DMS53 treated with DMSO at 0.1 percent for 48 hours (cell line): ENCODE results near the gene TNFSF13B.
A peak's percentile ranks its signal among the peaks of the same experiment; 100 is the strongest.
"Not testable (repeated sequence)": the region's sequence is repeated elsewhere in the genome, so short reads cannot be mapped to it uniquely, and the experiment has no call there.

Source experiments
- DNase-seq: peaks from one replicate; lab custom pipeline; 2025; ENCODE audit not compliant: unreplicated experiment; lab: John Stamatoyannopoulos, UW

Gene TNFSF13B

DNA sequence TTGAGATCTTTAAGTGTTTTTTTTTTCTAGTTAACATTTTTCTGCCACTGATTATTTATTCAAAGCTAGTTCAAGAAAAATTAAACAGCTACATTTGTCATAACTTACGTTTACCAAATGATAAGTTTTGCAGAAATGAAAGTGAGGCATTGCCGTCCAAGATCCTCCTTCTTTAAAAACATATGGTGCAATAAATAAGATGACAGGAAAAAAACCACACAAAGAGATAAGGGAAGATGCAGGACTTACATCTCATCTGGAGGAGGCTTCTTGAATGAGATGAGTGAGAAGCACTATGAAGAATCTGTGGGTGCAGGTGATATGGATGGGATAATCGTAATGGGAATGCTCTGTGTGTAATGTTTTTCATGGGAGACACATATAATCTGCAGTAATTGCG lies 12.4 kb downstream of the TNFSF13B start:
- no peak for DNase-seq

DNA sequence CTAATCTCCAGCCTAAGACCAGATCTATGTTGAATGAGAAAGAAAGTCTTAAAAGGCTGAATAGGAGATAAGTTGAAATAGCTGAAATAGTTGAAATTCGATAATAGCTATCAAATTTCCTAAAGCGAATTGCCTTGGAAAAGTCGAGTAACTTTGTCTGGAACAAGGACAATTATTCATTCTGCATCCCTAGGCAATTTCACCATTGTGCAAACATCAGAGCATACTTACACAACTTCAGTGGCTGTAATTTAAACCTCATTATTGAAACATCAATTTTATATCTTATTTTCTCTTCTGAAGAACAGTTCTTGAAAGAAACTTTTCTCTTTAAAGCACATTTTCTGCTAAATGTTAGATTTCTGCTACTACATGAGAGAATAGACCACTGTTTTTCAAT lies 13.6 kb downstream of the TNFSF13B start:
- DNase-seq = no peak

DNA sequence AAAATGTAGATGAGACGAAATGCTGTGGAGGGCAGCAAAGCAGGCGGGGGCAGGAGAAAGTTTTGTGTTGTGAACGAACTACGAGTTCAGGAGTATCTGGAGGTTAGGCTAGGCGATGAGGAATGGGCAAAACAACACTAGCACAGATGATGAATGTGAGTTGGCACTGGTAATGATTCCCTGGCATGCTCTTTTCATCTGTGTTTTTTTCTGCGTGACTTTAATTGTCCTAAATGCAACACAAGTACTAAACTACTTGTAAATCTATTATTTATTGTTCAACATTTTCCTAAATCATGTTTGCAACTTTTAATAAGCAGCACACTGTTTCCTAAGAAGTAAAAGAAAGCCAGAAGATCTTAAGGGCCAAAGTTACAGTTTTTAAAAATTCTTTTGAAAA lies 19.2 kb downstream of the TNFSF13B start:
- no peak for DNase-seq

DNA sequence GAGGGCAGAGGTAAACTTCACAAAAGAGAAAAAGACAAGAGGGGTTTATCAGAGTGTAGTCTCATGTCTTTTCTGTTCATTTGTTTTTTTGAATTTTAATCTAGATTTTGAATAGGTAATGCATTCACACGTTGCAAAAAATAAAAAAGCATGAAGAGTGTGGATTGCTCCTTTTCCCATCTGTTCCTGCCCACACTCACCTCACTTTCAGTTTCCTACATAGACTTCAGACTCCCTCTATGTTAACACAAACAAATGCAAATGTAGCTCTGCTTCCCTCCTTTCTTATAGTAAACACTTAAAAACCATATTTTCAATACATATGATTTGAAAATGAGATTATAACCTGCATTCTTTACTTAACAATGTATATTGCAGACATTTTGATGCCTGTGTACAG lies 20.3 kb downstream of the TNFSF13B start:
- no peak for DNase-seq

DNA sequence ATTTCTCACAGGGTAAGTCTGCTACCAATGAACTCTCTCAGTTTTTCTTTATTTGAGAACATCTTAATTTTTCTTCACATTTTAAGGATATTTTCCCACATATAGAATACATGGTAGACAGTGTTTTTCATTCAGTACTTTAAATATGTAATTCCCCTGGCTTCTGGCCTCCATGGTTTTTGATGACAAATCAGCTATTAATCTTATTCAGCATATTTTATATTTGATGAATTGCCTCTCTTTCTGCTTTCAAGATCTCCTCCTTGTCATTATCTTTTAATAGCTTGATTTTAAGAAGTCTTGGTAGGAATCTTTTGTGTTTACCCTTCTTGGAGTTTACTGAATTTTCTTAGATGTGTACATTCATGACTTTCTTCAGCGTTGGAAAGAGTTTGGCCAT lies 27.6 kb downstream of the TNFSF13B start:
- DNase-seq = no peak

DNA sequence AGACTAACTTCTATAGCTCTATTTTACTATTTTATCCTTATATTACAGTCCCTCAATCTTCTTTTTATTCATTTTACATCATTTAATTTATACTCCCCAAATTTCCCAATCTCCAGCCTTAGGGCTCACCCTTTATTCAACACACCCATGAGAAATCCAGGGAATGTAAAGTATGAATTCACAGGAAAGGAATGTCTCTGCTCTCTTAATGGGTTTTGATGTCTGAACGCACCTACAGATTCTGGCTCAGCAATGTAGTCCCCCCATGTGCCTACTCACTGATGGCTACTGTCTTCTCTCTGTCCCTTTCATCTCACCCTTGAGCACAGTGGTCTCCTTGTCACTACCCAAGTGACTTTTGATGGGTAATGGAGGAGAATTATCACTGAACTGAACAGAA lies 32.8 kb downstream of the TNFSF13B start:
- no peak for DNase-seq

DNA sequence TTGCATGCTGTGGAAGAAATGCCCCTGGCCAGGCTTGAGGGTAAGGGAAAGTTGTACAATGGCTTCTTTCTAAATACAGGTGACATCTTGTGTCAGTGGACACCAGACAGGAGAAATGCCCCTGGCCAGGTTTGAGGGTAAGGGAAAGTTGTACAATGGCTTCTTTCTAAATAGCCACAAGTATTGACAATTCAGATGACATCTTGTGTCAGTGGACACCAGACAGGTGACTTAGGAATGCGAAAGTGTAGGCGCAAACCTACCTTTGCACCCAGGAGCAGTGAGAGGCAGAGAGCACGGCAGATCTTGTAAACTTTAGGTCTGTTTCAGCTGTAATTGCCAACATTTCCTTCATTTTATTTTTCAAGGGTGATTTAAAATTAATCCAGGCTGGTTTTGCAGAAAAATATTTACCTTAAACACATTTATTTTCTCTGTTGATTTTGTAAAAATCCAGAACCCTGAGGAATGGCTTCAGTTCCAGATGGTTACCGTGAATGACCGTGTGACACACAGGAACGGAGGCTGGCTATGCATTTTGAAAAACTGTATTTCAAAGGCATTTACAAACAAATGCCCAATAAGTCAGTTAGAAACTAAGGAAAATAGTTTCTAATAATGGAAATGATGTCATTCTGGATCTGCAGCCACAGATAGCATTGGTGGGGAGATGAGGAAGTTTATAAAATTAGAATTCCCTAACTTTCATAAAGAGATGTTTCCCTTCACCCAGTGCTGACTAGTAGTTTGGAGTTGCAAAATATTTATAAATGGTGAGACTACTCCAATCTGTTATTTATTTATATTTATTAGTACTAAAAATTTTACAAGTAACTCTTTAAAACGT lies 34.9 kb downstream of the TNFSF13B start:
- DNase-seq = no peak

DNA sequence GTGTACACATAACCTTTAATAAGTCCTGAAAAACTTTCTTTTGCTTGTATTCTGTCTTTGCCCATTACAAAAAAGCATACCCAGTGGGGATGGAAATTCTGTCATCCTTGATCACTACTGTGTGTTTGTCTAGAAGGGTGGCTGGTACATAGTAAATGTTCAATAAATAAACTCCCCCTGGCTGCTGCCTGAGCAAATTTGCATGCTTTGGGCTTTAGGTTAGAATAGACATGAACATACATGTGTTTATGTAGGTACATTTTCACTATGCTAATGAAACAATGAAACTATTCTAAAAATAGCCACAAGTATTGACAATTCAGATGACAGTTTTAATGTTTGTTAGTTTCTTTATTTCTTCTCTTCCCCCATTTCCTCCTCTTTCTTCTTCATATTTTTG lies 36.1 kb downstream of the TNFSF13B start:
- no peak for DNase-seq

DNA sequence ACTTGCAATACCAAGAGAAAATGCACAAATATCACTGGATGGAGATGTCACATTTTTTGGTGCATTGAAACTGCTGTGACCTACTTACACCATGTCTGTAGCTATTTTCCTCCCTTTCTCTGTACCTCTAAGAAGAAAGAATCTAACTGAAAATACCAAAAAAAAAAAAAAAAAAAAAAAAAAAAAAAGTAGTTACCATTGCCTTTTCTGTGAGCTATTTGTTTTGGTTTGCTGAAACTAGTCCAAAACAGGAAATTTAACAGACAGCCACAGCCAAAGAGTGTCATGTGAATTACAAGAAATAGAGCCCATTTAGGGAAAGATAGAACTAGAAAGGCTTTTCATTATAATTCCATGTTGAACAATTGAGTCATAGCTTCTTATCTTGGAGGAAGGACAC lies 37.3 kb downstream of the TNFSF13B start:
- DNase-seq = no peak

DNA sequence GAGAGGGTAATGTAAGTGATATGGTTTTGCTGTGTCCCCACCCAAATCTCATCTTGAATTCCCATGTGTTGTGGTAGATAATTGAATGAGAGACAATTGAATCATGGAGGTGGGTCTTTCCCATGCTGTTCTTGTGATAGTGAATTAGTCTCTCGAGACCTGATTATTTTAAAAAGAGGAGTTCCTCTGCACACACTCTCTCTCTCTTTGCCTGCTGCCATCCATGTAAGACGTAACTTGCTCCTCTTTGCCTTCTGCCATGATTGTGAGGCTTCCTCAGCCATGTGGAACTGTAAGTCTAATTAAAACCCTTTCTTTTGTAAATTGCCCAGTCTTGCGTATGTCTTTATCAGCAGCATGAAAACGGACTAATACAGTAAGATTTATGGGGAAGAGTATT lies 42.1 kb downstream of the TNFSF13B start:
- DNase-seq = not testable (repeated sequence)

DNA sequence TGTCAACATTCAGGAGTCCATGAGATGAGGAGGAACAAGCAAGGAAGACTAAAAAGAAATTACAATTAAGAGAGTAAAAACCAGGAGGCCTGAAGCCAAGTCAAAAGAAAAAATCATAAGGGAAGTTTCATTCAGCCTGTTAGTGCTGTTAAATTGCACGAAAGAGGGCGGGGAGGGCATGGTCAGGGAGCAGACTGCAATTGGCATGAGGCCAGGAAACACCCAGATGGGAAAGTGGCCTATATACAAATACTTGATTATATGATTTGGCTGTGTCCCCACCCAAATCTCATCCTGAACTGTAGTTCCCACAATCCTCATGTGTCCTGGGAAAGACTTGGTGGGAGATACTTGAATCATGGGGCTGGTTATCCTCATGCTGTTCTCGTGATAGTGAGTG lies 43.9 kb downstream of the TNFSF13B start:
- DNase-seq = no peak

DNA sequence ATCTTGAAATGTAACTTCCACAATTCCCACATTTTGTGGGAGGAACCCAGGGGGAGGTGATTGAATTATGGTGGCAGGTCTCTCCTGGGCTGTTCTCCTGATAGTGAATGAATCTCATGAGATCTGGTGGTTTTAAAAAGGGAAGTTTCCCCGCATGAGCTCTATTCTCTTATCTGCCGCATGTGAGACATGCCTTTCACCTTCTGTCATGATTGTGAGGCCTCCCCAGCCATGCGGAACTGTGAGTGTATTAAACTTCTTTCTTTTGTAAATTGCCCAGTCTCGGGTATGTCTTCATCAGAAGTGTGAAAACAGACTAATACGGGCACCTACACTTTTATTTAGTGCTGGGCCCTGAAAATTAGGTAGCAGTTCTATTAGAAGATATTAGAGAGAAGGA lies 45.8 kb downstream of the TNFSF13B start:
- no peak for DNase-seq

DNA sequence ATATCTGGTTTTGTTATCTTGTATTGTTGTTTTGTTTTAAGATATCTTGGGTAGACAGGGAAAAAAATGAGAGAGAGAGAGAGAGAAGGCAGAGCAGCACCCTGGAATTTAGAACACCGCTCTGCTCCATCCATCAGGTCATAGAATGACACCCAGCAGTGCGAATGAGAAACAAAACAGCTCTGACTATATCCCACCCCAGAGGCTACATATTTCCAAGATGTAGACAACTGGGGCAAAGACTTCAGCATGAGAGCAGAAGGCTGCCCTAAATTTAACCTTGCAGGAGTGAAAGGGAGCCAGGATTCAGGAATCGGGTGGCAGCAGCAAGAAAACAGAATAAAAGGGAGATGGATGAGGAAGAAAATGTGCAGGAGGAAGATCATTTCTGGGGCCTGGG lies 46.5 kb downstream of the TNFSF13B start:
- DNase-seq = no peak

DNA sequence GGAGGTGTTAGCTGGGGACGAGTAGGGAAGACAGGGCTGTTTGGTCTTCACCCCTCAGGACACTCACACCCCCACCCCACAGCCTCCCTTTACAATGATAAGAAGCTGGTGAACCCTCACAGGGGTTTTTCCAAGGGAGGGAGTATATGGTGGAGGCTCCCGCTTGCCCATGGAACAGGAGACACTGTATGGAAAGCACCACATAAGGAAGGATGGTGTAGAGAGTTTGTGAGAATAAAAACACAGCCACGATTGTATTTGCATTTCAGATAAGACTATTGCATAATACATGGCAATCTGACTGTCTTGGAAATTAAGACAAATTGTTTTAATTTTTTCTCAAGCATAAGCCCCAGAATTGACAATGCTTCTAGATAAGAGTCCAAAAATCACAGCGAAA lies 46.9 kb downstream of the TNFSF13B start:
- DNase-seq = no peak

DNA sequence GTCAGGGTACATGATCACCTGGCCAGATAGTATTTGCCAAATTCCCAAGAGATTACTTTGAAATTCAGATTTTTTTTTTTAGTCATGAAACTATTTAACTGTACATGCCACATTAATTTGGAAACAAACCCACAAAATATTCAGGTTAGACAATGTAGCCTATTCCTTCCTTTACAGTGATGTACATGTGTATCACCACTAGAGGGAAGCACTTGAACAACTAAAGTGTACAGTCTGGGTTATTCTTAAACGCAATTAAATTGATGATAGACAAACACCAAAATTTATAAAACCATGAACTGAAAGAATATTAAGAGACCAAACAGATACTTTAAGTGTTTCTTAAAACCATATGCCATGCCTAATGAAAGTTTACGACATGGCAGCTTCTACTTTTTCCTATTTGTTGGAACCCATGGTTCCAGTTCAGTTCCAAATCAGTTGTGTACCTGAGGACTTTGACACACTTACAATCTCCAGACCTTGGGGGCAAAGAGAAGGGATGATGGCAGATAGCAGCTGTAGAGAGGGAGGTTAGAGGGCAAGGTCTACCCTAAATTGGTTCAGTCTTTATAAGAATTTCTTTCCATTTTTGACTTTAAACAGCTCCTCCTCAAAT lies 52.8 kb downstream of the TNFSF13B start:
- DNase-seq = peak; percentile 12

DNA sequence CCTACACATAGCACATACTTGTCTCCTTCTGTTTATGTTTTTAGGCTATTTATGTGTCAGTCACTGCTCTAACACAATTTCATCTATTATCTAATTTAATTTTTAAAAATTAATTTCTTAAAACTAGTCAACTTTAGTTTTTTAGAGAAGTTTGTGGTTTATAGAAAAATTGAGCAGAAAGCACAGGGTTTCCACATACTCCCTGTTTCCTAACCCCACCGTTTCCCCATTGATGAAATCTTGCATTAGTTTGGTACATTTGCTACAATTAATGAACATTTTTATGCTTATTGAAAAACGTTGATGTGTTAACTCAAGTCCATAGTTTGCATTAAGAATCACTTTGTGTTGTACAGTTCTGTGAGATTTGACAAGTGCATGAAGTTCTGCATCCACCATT lies 53.5 kb downstream of the TNFSF13B start:
- DNase-seq = no peak

DNA sequence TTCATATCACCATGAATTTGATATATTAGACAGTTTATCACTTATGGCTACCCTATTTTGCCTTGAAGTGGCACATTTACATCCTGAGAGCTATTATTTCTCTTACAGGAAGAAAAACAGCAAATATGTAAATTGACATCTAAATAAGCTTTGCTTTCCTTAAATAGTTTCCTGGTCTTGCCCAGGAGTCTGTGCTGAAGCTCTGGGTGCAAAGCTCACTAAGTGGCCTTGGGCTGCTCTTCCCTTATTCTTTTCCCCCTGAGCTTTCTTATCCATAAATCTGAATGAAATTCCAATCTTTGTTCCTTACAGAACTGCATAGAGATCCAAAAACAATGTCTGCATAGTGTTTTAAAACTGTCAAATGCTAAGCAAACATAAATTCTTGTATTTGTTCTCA lies 56.3 kb downstream of the TNFSF13B start:
- no peak for DNase-seq

DNA sequence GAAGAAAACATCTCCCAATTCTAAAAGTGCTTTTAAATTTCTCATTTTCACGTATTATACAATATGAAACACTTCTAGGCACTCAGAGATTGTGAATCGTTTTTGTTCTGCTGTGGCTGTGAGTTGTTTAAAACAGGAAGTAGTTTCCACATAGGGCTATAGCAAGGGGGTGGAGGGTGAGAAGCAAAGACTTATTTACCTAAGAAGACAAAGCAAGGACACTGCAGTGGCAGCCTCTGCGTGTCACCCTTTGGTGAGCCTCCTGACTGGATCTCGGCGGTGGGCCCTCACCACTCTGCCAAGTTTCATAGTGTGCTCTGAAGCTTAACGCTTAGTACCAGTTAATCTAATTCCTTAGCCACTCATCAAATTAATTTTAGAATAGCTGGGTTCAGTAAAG lies 56.8 kb downstream of the TNFSF13B start:
- peak; percentile 29 for DNase-seq

DNA sequence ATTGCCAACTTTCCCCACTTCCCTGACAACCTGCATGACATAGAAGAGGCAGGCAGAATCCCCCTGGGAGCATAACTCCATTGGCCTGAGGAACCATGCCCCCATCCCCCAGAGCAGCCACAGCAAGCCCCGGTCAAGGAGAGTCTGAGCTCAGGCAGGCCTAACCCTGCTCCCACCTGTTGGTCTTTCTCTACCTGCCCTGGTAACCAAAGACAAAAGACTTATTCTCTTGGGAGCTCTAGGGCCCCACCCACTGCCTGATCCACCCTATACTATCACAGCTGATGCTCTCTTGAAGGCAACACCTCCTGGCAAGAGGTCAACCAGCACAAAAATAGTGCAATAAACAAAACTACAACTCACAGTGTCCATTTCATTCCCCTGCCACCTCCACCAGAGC lies 59.3 kb downstream of the TNFSF13B start:
- no peak for DNase-seq

DNA sequence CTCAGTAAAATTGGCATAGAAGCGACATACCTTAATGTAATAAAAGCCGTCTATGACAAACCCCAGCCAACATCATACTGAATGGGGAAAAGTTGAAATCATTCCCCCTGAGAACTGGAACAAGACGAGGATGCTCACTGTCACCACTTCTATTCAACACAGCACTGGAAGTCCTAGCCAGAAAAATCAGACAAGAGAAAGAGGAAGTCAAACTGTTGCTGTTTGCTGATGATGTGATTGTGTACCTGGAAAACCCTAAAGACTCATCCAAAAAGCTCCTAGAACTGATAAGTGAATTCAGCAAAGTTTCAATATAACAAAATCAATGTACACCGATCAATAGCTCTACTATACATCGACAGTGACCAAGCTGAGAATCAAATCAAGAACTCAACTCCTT lies 63.3 kb downstream of the TNFSF13B start:
- DNase-seq = no peak

DNA sequence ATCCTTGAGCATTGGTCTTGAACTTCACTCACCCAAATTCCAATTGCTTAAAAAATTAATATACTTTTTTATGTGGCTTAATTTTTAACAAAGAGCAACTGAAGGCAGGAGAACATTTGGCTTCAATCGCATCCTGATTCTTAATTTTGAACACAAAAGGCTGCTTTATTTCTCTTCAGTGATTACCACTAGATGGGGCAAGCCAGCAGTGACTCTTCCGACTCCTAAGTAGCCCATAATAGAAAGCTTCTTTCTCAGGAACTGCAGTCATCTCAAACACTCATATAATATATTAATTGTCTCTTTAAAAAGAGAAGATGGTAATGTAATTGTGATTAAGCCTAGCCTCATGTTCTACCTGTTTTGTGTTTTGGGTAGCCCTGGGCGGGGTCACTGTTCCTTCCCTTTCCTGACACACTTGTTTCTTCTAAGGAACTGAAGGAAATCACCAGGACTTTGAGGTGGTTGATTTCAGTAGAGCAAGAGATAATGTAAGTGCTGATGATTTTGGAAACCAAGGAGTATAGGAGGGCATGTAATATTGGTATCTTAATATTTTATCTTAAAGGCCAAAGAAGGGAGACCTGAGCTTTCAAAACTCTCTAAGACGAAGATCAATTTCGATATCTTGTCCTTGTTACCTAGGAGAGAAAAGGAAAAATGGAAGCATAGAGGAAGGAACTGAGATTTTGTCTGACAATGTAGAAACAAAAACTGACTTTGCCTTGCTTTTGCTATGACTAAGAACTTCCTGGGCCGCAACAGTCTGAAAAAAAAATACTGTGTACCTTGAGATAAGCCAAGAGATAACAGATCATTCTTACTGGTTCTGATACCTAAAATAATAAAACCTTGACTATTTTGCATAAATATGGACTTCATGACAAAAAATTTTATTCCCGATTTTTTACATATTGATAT lies 73.1 kb downstream of the TNFSF13B start:
- DNase-seq = no peak

DNA sequence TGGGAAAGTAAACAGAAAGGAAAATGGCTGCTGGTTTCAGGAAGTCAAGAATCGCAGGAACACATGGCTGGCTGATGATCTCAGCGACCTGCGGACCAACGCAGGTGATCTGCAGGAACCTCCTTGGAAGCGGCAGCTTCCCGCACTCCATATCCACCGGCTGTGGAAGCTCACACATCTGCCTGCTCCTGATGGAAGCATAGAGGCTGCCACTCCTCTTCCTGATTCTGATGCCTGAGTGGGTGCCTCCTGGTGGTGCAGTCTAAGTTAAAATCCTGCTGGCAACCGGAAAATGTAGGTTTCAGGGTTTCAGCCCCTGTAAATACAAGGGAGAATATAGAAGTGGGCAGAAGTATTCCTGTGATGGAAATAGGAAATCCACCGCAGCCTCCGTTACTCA lies 75.5 kb downstream of the TNFSF13B start:
- no peak for DNase-seq
